Stimulated activated CD8-positive, alpha-beta memory T cell treated with anti-CD3 and anti-CD28 coated beads, Interleukin-4, amount 100 ng/mL, for 24 hours (primary cell): Measurements from ENCODE around the gene NDST4.

Source experiments
- DNase-seq: peaks from one replicate; pipeline ENCODE4 v3.0.0-alpha.2; 2020; ENCODE audit warnings: low read depth

NDST4 gene

GRCh38 chr4:115113506-115114106, at the start of gene NDST4:
Gene NDST4, minus strand, starts transcription at chr4:115113620. Its CDS starts 36,584 bp downstream, at chr4:115077036.
- no peak for DNase-seq

DNA sequence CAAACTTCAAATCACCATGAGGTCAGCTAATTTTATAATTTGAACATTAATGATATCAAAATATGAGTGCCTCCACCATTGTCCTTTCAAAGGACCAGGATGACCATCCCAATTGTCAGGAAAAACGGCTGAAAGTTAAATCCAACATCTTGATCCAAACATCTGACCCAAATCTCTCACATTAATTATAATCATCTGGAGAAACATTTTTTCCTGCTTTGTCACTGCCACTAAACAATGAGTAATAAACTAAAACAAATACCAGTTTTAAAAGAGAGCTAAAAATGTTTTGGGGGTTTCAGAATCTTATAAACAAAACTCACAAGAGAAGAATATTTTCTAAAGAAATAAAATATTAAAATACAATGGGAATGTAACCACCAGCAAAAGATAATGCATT, 45.7 kb upstream of the NDST4 start:
- DNase-seq: no peak

DNA sequence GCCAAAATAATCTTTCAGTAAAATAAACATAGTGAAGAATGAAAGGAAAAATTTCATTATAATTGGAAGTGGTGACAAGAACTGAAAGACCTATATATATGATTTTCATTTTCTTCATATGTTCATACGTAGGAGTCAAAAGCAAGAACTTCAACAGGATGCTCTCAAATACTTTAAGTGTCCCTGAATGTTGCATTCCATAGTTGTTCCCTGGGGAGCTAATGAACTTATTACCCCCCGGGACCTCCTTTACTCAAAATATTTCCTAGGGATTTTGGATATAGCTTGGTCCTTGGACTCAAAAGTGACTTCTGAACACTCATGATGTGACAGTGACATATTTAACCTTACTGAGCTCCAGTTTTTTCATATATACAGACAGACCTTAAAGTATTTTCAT, 44.9 kb upstream of the NDST4 start:
- DNase-seq: no peak

DNA sequence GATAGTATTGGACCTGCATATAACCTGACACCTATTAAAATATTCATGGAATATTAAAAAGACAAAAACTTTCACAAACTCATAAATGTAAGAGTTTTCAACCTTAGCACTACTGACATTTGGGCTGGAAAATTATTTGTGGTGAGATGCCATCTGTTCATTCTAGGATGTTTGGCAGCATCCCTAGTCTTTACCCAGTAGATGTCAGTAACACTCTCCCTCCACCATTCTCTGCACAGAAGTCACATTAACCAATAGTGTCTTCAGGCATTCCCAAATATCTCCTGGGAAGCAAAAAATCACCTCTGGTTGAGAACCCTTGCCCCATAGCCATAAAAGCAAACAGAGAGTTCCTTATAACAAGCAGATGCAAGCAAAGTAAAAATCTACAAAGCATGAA, 41.4 kb upstream of the NDST4 start:
- DNase-seq: no peak

DNA sequence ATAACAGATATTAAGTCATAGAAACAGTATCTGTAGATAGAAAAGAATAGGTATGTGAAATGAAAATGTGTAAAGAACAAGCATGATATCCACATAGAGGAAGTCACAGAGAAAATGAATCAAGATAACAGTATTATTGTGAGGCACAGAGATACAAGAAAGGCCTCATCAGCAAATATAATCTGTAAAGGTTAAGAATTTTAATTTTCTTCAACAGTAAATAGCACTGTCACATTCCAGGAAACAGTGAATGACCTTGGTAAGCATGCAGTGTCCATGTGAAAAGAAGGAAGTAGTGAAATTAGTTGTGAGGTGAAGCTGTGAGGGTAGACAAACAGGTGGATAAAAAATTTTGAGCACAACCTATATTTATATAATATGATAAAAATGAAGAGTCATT, 39.5 kb upstream of the NDST4 start:
- DNase-seq: no peak

GRCh38 chr4:115152081-115152480, 38.7 kb upstream of the NDST4 start:
- DNase-seq: no peak

- DNase-seq: no peak
Measured at GRCh38 chr4:115149106-115149505, 35.7 kb upstream of the NDST4 start.

DNA sequence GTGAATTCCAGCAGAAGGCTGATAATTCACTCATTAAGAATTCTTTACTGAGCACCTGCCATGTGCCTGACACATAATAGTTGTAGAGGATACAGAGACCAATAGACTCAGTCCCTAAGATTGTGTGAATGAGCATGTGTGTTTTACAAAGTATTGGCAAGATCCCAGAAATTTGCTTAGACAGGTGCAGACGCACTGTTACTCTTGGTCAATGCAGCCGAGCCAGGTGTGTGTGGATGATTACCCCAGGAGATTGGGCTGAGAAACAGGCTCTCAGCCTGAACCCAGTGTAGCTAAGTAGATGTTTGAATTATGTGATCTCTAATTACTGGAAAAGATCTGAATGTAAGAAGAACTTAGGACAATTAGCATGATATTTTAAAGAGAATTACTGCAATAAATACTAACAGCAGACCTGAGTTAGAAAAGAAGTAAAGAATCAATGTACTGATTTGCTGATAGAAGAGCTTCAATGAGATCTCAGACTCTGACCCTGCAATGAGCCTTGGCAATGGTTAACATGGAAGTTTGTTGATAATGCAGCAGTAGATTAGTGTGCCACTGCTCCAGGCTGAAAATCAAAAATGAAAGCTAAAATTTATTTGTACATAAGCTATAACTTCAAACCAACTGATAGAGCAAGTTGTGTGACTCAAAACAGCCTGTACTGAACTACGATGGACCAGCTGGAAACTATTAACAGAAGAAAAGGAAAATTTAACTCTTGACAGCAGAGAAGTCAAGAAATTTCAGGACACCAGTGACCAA, 32.2 kb upstream of the NDST4 start:
- no peak for DNase-seq

- no peak for DNase-seq
Measured at GRCh38 chr4:115128037-115128436, 14.6 kb upstream of the NDST4 start.

GRCh38 chr4:115126491-115126890, 13.1 kb upstream of the NDST4 start:
- DNase-seq: no peak

- DNase-seq: no peak
Measured at GRCh38 chr4:115121351-115122043, 8.1 kb upstream of the NDST4 start.

DNA sequence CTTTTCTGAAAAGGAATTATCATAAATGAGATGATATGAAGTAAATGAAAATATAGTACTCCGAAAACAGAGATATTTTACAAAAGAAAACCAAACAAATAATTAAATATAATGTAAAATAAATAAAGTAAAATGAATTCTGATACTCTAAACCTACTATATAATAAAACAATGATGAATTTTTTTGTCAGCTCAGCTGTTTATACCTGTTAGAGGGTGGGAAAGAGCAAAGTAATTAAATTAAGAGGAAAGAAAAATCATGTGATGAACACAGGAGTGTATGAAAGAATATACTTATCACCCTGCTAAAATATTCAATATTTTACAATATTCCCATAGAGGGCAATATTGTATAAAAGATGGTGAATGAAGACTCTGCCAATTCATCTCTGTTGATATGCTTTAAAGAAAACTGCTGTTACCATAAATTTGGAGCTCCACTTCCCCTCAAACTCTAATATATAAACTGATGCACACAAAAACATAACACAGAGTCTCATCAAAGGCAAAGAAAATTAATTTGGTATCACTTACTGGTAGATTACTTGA, 6.5 kb upstream of the NDST4 start:
- no peak for DNase-seq

GRCh38 chr4:115117651-115118050, 4.2 kb upstream of the NDST4 start:
- no peak for DNase-seq

DNA sequence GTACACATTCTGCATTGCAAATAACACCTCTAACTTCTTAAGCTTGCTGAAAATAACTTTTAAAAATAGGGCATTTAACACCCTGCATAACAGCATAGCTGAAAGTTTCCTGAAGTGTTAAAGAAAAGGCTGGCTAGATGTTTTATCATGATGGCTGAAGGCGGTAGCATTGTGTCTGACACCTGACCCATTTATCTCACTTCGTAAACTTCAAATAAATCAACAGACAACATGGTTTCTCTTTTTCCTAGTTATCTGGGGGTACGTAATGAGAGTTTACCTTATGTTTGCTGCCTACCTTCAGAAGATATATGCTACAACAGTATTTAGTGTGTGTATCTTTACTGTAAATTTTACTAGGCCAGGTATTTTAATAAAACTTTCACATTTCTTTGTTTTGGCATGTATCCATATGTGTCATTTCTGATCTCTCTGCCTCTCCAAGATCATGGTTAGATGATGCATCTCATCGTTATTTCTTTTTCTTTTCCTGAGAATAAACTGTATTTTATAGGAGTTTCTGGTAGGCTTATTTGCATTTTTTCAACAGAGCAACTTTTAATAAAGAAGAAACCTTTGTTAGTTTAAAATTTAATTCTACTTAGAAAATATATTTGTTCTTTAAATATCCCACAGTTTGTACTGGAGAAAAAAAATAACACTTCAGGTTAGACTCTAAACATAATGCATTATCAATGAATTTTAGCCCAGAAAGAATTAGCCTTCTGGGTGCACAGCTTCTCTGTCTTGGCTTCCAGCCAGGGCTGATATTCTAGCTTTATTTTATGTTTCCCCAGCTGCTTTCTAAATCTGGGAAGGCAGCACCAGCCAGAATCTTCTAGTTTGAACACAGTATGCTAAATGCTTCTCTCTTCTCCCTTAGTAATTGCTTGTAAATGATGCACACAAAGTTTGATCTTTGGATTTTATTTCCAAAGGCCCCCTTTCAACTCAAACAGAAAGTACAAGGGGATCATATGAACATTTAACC, 2.9 kb downstream of the NDST4 start:
- no peak for DNase-seq

GRCh38 chr4:115108850-115109249, 4.6 kb downstream of the NDST4 start:
- DNase-seq: no peak

- no peak for DNase-seq
Measured at GRCh38 chr4:115107411-115107810, 6.0 kb downstream of the NDST4 start.

GRCh38 chr4:115101675-115102074, 11.7 kb downstream of the NDST4 start:
- DNase-seq: no peak

GRCh38 chr4:115090483-115091075, 22.8 kb downstream of the NDST4 start:
- DNase-seq: no peak

DNA sequence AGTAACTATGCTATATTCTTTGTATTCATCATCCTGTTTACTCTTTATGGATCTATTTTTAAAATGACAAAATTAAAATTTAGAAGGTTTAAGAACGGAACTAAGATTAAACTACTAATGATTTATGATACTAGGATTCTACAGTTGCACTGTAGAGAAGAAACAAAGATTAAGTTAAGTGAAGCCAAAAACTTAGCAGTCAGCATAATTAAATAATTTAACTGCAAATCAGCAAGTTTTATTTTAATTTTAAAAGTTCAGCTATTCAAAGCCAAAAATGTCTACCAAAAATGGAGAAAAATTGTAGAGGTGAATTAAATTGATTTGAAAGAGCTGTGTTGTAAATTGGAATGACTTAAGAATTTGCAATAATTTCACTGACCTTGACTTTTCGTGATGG, 30.8 kb downstream of the NDST4 start:
- no peak for DNase-seq

DNA sequence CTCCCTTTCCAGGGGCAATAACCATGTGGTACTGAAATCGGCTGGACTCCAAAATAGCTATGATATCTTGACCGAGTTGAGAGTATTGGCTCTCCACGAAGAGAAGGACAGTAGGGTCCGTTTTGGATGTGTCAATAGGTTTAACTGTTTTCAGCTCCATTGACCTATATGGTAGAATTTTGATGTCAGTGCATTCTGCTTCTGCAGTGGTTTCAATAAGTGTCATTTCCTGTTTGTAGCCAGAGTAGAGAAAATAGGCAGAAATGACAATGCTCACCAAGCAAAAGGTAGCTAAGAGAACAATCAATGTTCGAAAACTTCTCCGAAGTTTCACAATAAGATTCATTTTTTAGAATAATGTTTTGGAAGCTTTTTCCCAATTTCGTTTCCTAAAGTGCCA, 36.7 kb downstream of the NDST4 start:
- no peak for DNase-seq

- DNase-seq: no peak
Measured at GRCh38 chr4:115058533-115058932, 54.9 kb downstream of the NDST4 start.
